CD4-positive, CD25-positive, alpha-beta regulatory T cell (primary cell): Measurements from ENCODE around the gene EXTL1. TPM values are rescaled to one million over a fixed set of nuclear protein-coding genes. Genes with fewer than 3 reads are reported as not detected.

Experiments used
- ATAC-seq, 2 donors: fragments of 150-1000 bp; cut with Tn5 transposase; one replicate each; pipeline ENCODE4 v1.10.0; 2021; ENCODE audit warnings: low read depth in 2 of 2, moderate number of reproducible peaks in 2 of 2, moderate library complexity in 1 of 2
- DNase-seq, 3 donors: peaks; one replicate each; pipeline versions ENCODE4 v3.0.0 to v3.0.0-alpha.2; 2012 to 2022; ENCODE audit warnings: mixed read lengths in 1 of 3
- H3K27ac ChIP-seq: one replicate; pipeline ENCODE4 v1.7.0; 2013; ENCODE audit warnings: mild to moderate bottlenecking, low read length; ENCODE audit not compliant: insufficient read depth, poor library complexity, severe bottlenecking
- H3K27me3 ChIP-seq: one replicate; pipeline ENCODE4 v1.7.0; 2013; ENCODE audit warnings: low read length; ENCODE audit not compliant: control insufficient read depth, insufficient read depth
- H3K36me3 ChIP-seq: one replicate; pipeline ENCODE4 v1.7.0; 2013; ENCODE audit warnings: mild to moderate bottlenecking, low read length, moderate library complexity; ENCODE audit not compliant: control insufficient read depth, insufficient read depth
- H3K4me1 ChIP-seq: 2 replicates; pipeline ENCODE4 v1.7.0; 2013; ENCODE audit warnings: mild to moderate bottlenecking, low read length; ENCODE audit not compliant: insufficient read depth, control insufficient read depth, poor library complexity, severe bottlenecking
- H3K4me3 ChIP-seq: one replicate; pipeline ENCODE4 v1.7.0; 2013; ENCODE audit warnings: low read depth, mild to moderate bottlenecking, low read length, moderate library complexity
- H3K9me3 ChIP-seq, 2 experiments: 1 replicate in 1 of 2; 2 replicates in 1 of 2; pipeline ENCODE4 v1.7.0; 2013; ENCODE audit warnings: low read length in 2 of 2, mild to moderate bottlenecking in 1 of 2, moderate library complexity in 1 of 2; ENCODE audit not compliant: control insufficient read depth in 2 of 2
- H3K27ac Mint-ChIP-seq, 3 donors: one replicate each; pipeline ENCODE4 v1.8.0; 2020 to 2022; ENCODE audit warnings: mild to moderate bottlenecking in 3 of 3, mixed read lengths in 3 of 3, moderate library complexity in 2 of 3
- H3K27me3 Mint-ChIP-seq: one replicate; pipeline ENCODE4 v1.8.0; 2022; ENCODE audit warnings: mild to moderate bottlenecking, mixed read lengths
- H3K36me3 Mint-ChIP-seq: one replicate; pipeline ENCODE4 v1.8.0; 2020; ENCODE audit warnings: mixed read lengths
- H3K4me1 Mint-ChIP-seq, 4 donors: one replicate each; pipeline ENCODE4 v1.8.0; 2020 to 2022; ENCODE audit warnings: mixed read lengths in 4 of 4, mild to moderate bottlenecking in 1 of 4
- H3K4me3 Mint-ChIP-seq, 4 donors: one replicate each; pipeline ENCODE4 v1.8.0; 2020 to 2022; ENCODE audit warnings: mild to moderate bottlenecking in 4 of 4, mixed read lengths in 4 of 4, moderate library complexity in 3 of 4
- H3K9me3 Mint-ChIP-seq, 7 donors: one replicate each; pipeline ENCODE4 v1.8.0; 2020 to 2022; ENCODE audit warnings: mixed read lengths in 7 of 7, mild to moderate bottlenecking in 3 of 7, moderate library complexity in 2 of 7
- polyA plus RNA-seq, 4 donors: library from polyadenylated mRNA; unstranded; fragments of 300-500 nt; fragmentation: Illumina TruSeq; gene quantifications; one replicate each; pipeline ENCODE4 v1.2.3, GENCODE V29; 2021
- total RNA-seq: library from RNA; stranded (reverse); gene quantifications from one replicate; pipeline ENCODE4 v1.2.3, GENCODE V29; 2022

Gene EXTL1
- total and polyA plus RNA-seq, 5 donors from 2014 or later = 0.22 TPM; not detected in 4

DNA sequence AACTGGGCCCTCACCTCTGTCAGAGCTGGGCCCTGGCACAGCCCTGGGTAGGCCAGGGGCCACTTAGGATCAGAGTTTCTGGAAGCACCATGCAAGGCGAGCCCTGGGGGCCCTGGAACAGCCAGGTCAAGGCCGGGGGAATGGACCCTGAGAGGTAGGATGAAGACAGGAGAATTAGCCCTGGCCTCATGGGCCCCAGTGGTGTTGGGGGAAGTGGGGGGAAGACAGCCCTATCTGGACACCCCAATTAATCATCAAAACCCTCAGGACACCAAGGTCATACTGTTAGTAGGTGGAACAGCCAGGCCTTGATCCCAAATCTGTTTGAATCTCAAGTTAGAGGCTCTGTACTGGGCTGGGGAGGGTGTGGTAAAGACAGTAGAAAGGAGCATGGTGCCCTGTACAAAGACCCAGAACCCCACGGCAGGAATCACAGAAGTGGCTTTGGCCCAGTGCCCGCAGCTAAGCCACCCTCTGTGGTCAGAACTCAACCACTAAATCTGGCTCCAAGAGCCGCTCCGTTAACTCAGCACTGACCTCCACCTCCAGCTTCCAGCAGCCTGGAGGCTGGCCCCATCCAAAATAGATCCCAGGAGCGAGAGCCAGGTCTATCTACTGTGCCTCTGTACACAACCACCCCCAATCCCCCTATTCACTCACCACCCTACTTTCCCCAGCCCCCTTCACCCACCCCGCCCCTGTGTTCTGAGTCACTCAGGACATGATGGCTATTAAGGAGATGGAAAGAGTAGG, 59.9 kb downstream of the EXTL1 start:
- no peak for DNase-seq
- ATAC-seq = no peak
- H3K4me3 Mint-ChIP-seq = no peak overlapping the region
- H3K27ac Mint-ChIP-seq = no peak overlapping the region
- H3K4me1 Mint-ChIP-seq = no peaks in the 10 kb centered on the region
- Histone ChIP-seq H3K4me3 (no peak overlapping the region), H3K9me3 (no peaks in the 10 kb centered on the region), H3K4me1 (no peaks in the 10 kb centered on the region), H3K36me3 (no peaks in the 10 kb centered on the region), H3K27ac (no peak overlapping the region), H3K27me3 (peaks cover 16% of the 10 kb centered on the region)
- peaks cover 37% of the 10 kb centered on the region for H3K27me3 Mint-ChIP-seq
- H3K9me3 Mint-ChIP-seq = peaks cover 0 to 2% (median 0%) of the 10 kb centered on the region in 7 donors
- H3K36me3 Mint-ChIP-seq = no peaks in the 10 kb centered on the region

DNA sequence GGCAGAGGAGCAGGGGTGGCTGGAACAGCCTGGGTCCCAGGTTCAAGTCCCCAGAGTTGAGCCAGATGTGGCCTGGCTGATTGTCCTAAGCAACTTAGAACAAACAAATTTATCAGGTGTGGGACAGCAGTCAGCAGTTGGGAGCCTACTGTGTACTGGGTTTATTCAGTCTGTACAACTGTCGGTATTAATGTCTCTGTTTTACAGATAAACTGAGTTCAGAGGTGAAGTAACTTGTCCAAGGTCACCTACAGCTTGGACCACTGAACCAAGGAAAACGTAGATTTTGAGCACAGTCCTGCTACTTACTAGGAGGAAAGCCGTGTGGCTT, 60.4 kb downstream of the EXTL1 start:
- H3K27ac ChIP-seq = no peak overlapping the region
- Mint-ChIP-seq H3K4me1 (no peaks in the 10 kb centered on the region), H3K27ac (no peak overlapping the region), H3K4me3 (no peak overlapping the region), H3K36me3 (no peaks in the 10 kb centered on the region), H3K9me3 (peaks cover 0 to 2% (median 0%) of the 10 kb centered on the region in 7 donors), H3K27me3 (peaks cover 37% of the 10 kb centered on the region)
- ATAC-seq (no peak), DNase-seq (no peak)
- H3K36me3 ChIP-seq = no peaks in the 10 kb centered on the region
- H3K27me3 ChIP-seq = peaks cover 16% of the 10 kb centered on the region
- no peaks in the 10 kb centered on the region for H3K4me1 ChIP-seq
- no peak overlapping the region for H3K4me3 ChIP-seq
- H3K9me3 ChIP-seq = no peaks in the 10 kb centered on the region

DNA sequence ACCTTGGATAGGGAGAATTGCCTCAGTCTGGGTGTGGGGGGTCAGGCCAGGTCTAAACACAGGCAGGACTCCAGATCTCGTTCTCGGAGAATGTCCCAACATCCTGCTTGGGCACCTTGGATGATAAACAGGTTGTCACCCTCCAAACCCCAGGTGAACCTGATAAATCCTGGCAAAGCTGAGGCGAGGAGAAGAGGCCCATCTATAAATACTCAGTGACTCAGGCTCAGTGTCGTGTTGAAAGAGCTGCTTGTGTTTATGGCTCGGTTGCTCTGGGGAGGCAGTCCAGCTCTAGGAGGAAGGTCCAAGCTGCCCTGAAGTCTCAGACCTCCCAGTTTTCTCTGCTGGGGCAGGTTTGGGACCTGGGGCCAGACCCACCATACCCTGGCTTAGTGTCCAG, 61.6 kb downstream of the EXTL1 start:
- H3K27ac Mint-ChIP-seq = no peak overlapping the region
- ATAC-seq (no peak), DNase-seq (no peak)
- no peak overlapping the region for H3K4me3 Mint-ChIP-seq
- H3K9me3 Mint-ChIP-seq = peaks cover 0 to 2% (median 0%) of the 10 kb centered on the region in 7 donors
- H3K4me1 Mint-ChIP-seq = no peaks in the 10 kb centered on the region
- Histone ChIP-seq H3K4me1 (no peaks in the 10 kb centered on the region), H3K27ac (no peak overlapping the region), H3K9me3 (no peaks in the 10 kb centered on the region), H3K4me3 (no peak overlapping the region), H3K27me3 (peaks cover 16% of the 10 kb centered on the region), H3K36me3 (no peaks in the 10 kb centered on the region)
- H3K36me3 Mint-ChIP-seq = no peaks in the 10 kb centered on the region
- peaks cover 42% of the 10 kb centered on the region for H3K27me3 Mint-ChIP-seq

GRCh38 chr1:26084091-26084561, 62.6 kb downstream of the EXTL1 start:
- Mint-ChIP-seq H3K4me3 (no peak overlapping the region), H3K9me3 (peaks cover 0 to 2% (median 0%) of the 10 kb centered on the region in 7 donors), H3K27ac (no peak overlapping the region), H3K4me1 (no peaks in the 10 kb centered on the region), H3K27me3 (peaks cover 38% of the 10 kb centered on the region), H3K36me3 (no peaks in the 10 kb centered on the region)
- no peaks in the 10 kb centered on the region for H3K4me1 ChIP-seq
- H3K9me3 ChIP-seq = no peaks in the 10 kb centered on the region
- DNase-seq (no peak), ATAC-seq (no peak)
- no peaks in the 10 kb centered on the region for H3K36me3 ChIP-seq
- no peak overlapping the region for H3K4me3 ChIP-seq
- H3K27me3 ChIP-seq = peaks cover 15% of the 10 kb centered on the region
- H3K27ac ChIP-seq = no peak overlapping the region

DNA sequence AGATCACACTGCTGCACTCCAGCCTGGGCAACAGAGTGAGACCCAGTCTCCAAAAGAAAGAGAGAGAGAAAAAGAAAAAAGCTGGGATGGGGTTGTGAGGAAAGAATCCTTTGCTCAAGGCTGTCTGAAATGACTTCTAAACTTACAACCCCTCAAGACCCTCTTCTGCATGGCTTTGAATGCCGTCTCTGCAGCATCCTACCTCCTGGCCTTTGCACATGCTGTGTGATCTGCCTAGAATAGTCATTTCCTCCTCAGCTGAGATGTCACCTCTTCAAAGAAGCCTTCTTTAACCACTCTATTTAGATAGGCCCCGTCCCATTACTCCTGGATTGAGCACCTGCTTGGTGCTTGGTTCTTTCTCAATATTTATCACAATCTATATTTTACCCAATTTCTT, 63.3 kb downstream of the EXTL1 start:
- H3K36me3 ChIP-seq = no peaks in the 10 kb centered on the region
- no peak overlapping the region for H3K27ac Mint-ChIP-seq
- no peak overlapping the region for H3K4me3 Mint-ChIP-seq
- H3K27me3 ChIP-seq = peaks cover 16% of the 10 kb centered on the region
- peaks cover 36% of the 10 kb centered on the region for H3K27me3 Mint-ChIP-seq
- no peaks in the 10 kb centered on the region for H3K36me3 Mint-ChIP-seq
- no peaks in the 10 kb centered on the region for H3K4me1 ChIP-seq
- no peak overlapping the region for H3K27ac ChIP-seq
- no peaks in the 10 kb centered on the region for H3K4me1 Mint-ChIP-seq
- ATAC-seq = no peak
- no peaks in the 10 kb centered on the region for H3K9me3 ChIP-seq
- DNase-seq = no peak
- H3K9me3 Mint-ChIP-seq = peaks cover 0 to 2% (median 0%) of the 10 kb centered on the region in 7 donors
- no peak overlapping the region for H3K4me3 ChIP-seq

Other genes starting within 250 kb of the EXTL1 start
- 19.2 TPM for gene SELENON, start 221.6 kb upstream of the EXTL1 start, total RNA-seq
- gene SELENON, start 221.6 kb upstream of the EXTL1 start, polyA plus RNA-seq = 1 to 10 TPM; 1.2 to 2.7 (median 2.0) TPM
- 32.9 TPM for gene MTFR1L, start 201.8 kb upstream of the EXTL1 start, total RNA-seq
- gene MTFR1L, start 201.8 kb upstream of the EXTL1 start, polyA plus RNA-seq = 10 to 100 TPM; 29.7 to 56.1 (median 32.4) TPM
- not detected for gene AUNIP, start 162.3 kb upstream of the EXTL1 start, total RNA-seq
- under 1 TPM in 3 of 4 donors, not detected in 1; 0.15 to 0.26 (median 0.20) TPM for gene AUNIP, start 162.3 kb upstream of the EXTL1 start, polyA plus RNA-seq
- 1.6 TPM for gene PAQR7, start 146.1 kb upstream of the EXTL1 start, total RNA-seq
- gene PAQR7, start 146.1 kb upstream of the EXTL1 start, polyA plus RNA-seq = under 1 TPM in 2 of 4 donors, not detected in 2; 0.24 to 0.42 TPM
- 44.9 TPM for gene STMN1, start 115.4 kb upstream of the EXTL1 start, total RNA-seq
- 100 to 1,000 TPM; 167 to 242 (median 197) TPM for gene STMN1, start 115.4 kb upstream of the EXTL1 start, polyA plus RNA-seq
- gene PAFAH2, start 23.7 kb upstream of the EXTL1 start, total RNA-seq = 10.7 TPM
- gene PAFAH2, start 23.7 kb upstream of the EXTL1 start, polyA plus RNA-seq = 10 to 100 TPM; 12.4 to 26.3 (median 17.7) TPM
- gene SLC30A2, start 24.3 kb downstream of the EXTL1 start, total RNA-seq = not detected
- under 1 TPM in 1 of 4 donors, not detected in 3; 0.07 TPM for gene SLC30A2, start 24.3 kb downstream of the EXTL1 start, polyA plus RNA-seq
- gene TRIM63, start 45.9 kb downstream of the EXTL1 start, total RNA-seq = not detected
- gene TRIM63, start 45.9 kb downstream of the EXTL1 start, polyA plus RNA-seq = not detected
- gene PDIK1L, start 90.0 kb downstream of the EXTL1 start, total RNA-seq = 11.1 TPM
- 1 to 10 TPM; 5.1 to 9.2 (median 6.5) TPM for gene PDIK1L, start 90.0 kb downstream of the EXTL1 start, polyA plus RNA-seq
- not detected for gene FAM110D, start 137.3 kb downstream of the EXTL1 start, total RNA-seq
- not detected for gene FAM110D, start 137.3 kb downstream of the EXTL1 start, polyA plus RNA-seq
- not detected for gene C1orf232, start 147.2 kb downstream of the EXTL1 start, total RNA-seq
- not detected for gene C1orf232, start 147.2 kb downstream of the EXTL1 start, polyA plus RNA-seq
- 16.8 TPM for gene ZNF593, start 148.1 kb downstream of the EXTL1 start, total RNA-seq
- gene ZNF593, start 148.1 kb downstream of the EXTL1 start, polyA plus RNA-seq = 10 to 100 TPM; 40.3 to 65.6 (median 47.5) TPM
- not detected for gene ZNF593OS, start 150.1 kb downstream of the EXTL1 start, total RNA-seq
- 1 to 10 TPM in 2 of 4 donors, under 1 TPM in 1, not detected in 1; 0.53 to 1.3 (median 1.1) TPM for gene ZNF593OS, start 150.1 kb downstream of the EXTL1 start, polyA plus RNA-seq
- gene CNKSR1, start 155.7 kb downstream of the EXTL1 start, total RNA-seq = 7.0 TPM
- gene CNKSR1, start 155.7 kb downstream of the EXTL1 start, polyA plus RNA-seq = 1 to 10 TPM in 3 of 4 donors, under 1 TPM in 1; 0.53 to 2.9 (median 2.1) TPM
- gene CATSPER4, start 168.8 kb downstream of the EXTL1 start, total RNA-seq = not detected
- not detected for gene CATSPER4, start 168.8 kb downstream of the EXTL1 start, polyA plus RNA-seq
- gene CEP85, start 212.4 kb downstream of the EXTL1 start, total RNA-seq = 18.0 TPM
- 1 to 10 TPM; 6.5 to 9.8 (median 7.7) TPM for gene CEP85, start 212.4 kb downstream of the EXTL1 start, polyA plus RNA-seq